ENCODE results near the gene RND2. TPM values are rescaled to one million over a fixed set of nuclear protein-coding genes. Genes with fewer than 3 reads are reported as not detected.

RND2 gene
- total RNA-seq, 3 donors from 2014 or later, result 0.16 to 2.0 (median 1.3) TPM

- H3K4me1 ChIP-seq, result no peaks in the 10 kb centered on the region
- H3K4me3 ChIP-seq, result no peak overlapping the region
- H3K27ac ChIP-seq, result no peak overlapping the region
- H3K36me3 ChIP-seq, result no peaks in the 10 kb centered on the region
- TF ChIP-seq POLR2A (IDR thresholded peaks at IDR 0.05), result no peak
- no peak for TF ChIP-seq CTCF (IDR thresholded peaks at IDR 0.05)
- TF ChIP-seq POLR2AphosphoS5 (IDR thresholded peaks at IDR 0.05), result no peak
- H3K27me3 ChIP-seq, result no peaks in the 10 kb centered on the region
- no peak for DNase-seq (ENCODE audit: low spot score in 2 of 2)
- H3K9me3 ChIP-seq, result no peaks in the 10 kb centered on the region
- intact Hi-C loops (cut with DNase I; ENCODE audit: low total_unique reads), result no loop called here
These were observed 49.8 kb downstream of the RND2 start for GRCh38 chr17:43074869-43075268.

- DNase-seq (ENCODE audit: low spot score in 2 of 2), result no peak
- intact Hi-C loops (cut with DNase I; ENCODE audit: low total_unique reads), result no loop called here
- H3K4me3 ChIP-seq, result no peak overlapping the region
- no peaks in the 10 kb centered on the region for H3K27me3 ChIP-seq
- TF ChIP-seq POLR2AphosphoS5 (IDR thresholded peaks at IDR 0.05) (no peak), CTCF (IDR thresholded peaks at IDR 0.05) (no peak), POLR2A (IDR thresholded peaks at IDR 0.05) (no peak)
- H3K36me3 ChIP-seq, result no peaks in the 10 kb centered on the region
- H3K27ac ChIP-seq, result no peak overlapping the region
- H3K4me1 ChIP-seq, result no peaks in the 10 kb centered on the region
- no peaks in the 10 kb centered on the region for H3K9me3 ChIP-seq
These were observed 54.7 kb downstream of the RND2 start for GRCh38 chr17:43079641-43080302.

Other genes with a start within 250 kb of the RND2 start
- gene WNK4, start 244.6 kb upstream of the RND2 start, total RNA-seq, result 1 to 10 TPM in 1 of 3 donors, under 1 TPM in 2; 0.16 to 4.1 (median 0.66) TPM
- gene COA3, start 226.5 kb upstream of the RND2 start, total RNA-seq, result 10 to 100 TPM; 52.6 to 74.1 (median 72.8) TPM
- gene CNTD1, start 226.4 kb upstream of the RND2 start, total RNA-seq, result under 1 TPM in 1 of 3 donors, not detected in 2; 0.59 TPM
- gene BECN1, start 200.9 kb upstream of the RND2 start, total RNA-seq, result 100 to 1,000 TPM in 1 of 3 donors, 10 to 100 TPM in 2; 88.5 to 139 (median 89.0) TPM
- gene PSME3, start 191.8 kb upstream of the RND2 start, total RNA-seq, result 10 to 100 TPM; 59.3 to 74.7 (median 73.9) TPM
- 10 to 100 TPM in 1 of 3 donors, 1 to 10 TPM in 2; 1.8 to 11.8 (median 2.3) TPM for gene AOC2, start 180.7 kb upstream of the RND2 start, total RNA-seq
- 100 to 1,000 TPM in 1 of 3 donors, 10 to 100 TPM in 2; 16.2 to 247 (median 25.6) TPM for gene AOC3, start 174.0 kb upstream of the RND2 start, total RNA-seq
- not detected for gene G6PC1, start 124.4 kb upstream of the RND2 start, total RNA-seq
- 10 to 100 TPM; 25.3 to 34.7 (median 26.5) TPM for gene AARSD1, start 60.8 kb upstream of the RND2 start, total RNA-seq
- gene PTGES3L, start 45.2 kb upstream of the RND2 start, total RNA-seq, result under 1 TPM in 2 of 3 donors, not detected in 1; 0.44 to 0.66 TPM
- 10 to 100 TPM in 2 of 3 donors, 1 to 10 TPM in 1; 8.6 to 25.8 (median 22.3) TPM for gene RUNDC1, start 44.7 kb upstream of the RND2 start, total RNA-seq
- 1,000 to 10,000 TPM; 1,150 to 3,519 (median 1,958) TPM for gene RPL27, start 26.8 kb upstream of the RND2 start, total RNA-seq
- 10 to 100 TPM; 16.2 to 42.3 (median 31.0) TPM for gene IFI35, start 18.4 kb upstream of the RND2 start, total RNA-seq
- gene VAT1, start 2.8 kb upstream of the RND2 start, total RNA-seq, result 100 to 1,000 TPM; 125 to 402 (median 173) TPM
- gene BRCA1, start 100.1 kb downstream of the RND2 start, total RNA-seq, result 1 to 10 TPM; 5.2 to 8.9 (median 7.4) TPM
- gene NBR1, start 146.0 kb downstream of the RND2 start, total RNA-seq, result 100 to 1,000 TPM in 1 of 3 donors, 10 to 100 TPM in 2; 90.1 to 131 (median 92.1) TPM
- 1 to 10 TPM; 5.9 to 9.1 (median 7.9) TPM for gene TMEM106A, start 186.6 kb downstream of the RND2 start, total RNA-seq
- gene CCDC200, start 203.4 kb downstream of the RND2 start, total RNA-seq, result not detected
- gene RNU2-1, start 208.7 kb downstream of the RND2 start, total RNA-seq, result not detected

Measured in breast epithelium (tissue), 4 donors.